Measurements from ENCODE around the gene COL4A2. TPM values are rescaled to one million over a fixed set of nuclear protein-coding genes. Genes with fewer than 3 reads are reported as not detected.
"Not testable (repeated sequence)": the region's sequence is repeated elsewhere in the genome, so short reads cannot be mapped to it uniquely, and the experiment has no call there.

COL4A2 gene
- polyA plus RNA-seq, 10 donors, result 403 to 674 (median 464) TPM

- no peak for DNase-seq
These were observed 144.1 kb downstream of the COL4A2 start for GRCh38 chr13:110450941-110451730.

DNA sequence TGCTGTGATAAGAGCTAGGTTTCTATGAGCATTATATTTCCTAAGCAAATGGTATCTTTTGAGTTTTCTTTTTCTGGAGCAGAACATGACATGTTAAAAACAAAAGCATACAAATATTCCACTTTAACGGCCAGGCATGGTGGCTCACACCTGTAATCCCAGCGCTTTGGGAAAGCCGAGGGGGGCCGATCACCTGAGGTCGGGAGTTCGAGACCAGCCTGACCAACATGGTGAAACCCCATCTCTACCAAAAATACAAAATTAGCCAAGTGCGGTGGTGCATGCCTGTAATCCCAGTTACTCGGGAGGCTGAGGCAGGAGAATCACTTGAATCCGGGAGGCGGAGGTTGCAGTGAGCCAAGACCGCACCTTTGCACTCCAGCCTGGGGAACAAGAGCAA is 146.0 kb downstream of the COL4A2 start:
- not testable (repeated sequence) for DNase-seq

- DNase-seq, result no peak
These were observed 146.7 kb downstream of the COL4A2 start for GRCh38 chr13:110453797-110454196.

- DNase-seq, result no peak
These were observed 147.3 kb downstream of the COL4A2 start for GRCh38 chr13:110454227-110454859.

- DNase-seq, result no peak
These were observed 147.9 kb downstream of the COL4A2 start for GRCh38 chr13:110454956-110455355.

DNA sequence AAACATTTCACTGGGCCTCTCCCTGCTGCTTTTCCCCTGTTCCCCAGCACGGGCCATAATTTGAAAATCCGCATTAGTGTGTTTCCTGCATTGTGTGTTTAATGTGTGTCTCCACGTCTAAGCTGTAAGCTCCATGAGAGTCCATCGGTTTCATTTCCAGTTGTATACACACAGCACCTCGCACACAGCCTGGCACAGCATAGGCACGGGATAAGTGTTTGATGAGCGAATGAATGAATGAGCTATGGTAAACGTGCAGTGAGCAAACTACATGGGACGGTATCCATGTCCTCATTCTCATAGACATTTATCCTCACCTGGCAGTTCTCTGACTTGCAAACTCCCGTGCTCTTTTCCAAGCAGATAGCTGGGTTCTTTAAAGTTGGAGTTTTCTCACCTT is 148.4 kb downstream of the COL4A2 start:
- no peak for DNase-seq

DNA sequence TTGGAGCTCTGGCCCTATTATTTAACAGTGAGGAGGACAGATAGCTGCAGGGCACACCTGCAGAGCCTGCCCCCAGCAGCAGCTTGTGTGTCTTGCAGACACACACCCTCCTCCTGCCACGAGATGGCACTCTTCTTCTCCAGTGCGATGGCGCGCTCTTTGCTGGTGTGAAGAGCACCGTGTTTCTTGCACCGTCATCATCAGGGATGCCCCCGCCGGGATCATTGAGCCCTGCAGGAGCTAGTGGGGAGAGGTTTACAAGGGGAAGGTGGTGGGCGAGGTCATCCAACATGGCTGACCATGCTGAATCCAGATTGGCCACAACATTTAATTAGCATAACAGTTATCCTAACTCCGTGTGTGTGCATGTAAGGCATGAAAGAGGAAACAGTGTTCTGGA is 148.9 kb downstream of the COL4A2 start:
- peak in 2 of 3 donors; percentile 58 to 81 for DNase-seq

GRCh38 chr13:110456550-110456949 is 149.5 kb downstream of the COL4A2 start:
- no peak for DNase-seq

- no peak for DNase-seq
These were observed 150.3 kb downstream of the COL4A2 start for GRCh38 chr13:110457361-110457760.

DNA sequence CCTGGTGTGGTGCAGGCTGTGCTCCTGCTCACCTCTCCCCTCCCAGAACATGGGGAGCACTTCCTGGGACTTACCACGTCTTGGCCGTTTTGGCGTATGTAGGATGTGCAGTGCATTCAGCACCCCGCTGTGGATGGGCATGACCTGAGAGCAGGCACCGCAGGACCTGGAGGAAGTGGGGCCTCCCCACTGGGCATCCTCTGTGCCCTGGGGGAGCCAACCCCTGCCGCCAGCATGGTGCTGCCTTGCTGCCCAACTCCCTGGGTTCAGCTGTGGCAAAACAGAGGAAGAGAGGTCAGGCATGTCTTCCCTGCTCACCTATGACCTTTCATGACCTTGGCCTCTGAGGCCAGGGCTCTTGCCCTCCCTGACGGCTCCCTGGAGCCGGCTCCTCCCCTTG is 150.9 kb downstream of the COL4A2 start:
- no peak for DNase-seq

GRCh38 chr13:110458594-110459365 is 151.7 kb downstream of the COL4A2 start:
- DNase-seq, result no peak

DNA sequence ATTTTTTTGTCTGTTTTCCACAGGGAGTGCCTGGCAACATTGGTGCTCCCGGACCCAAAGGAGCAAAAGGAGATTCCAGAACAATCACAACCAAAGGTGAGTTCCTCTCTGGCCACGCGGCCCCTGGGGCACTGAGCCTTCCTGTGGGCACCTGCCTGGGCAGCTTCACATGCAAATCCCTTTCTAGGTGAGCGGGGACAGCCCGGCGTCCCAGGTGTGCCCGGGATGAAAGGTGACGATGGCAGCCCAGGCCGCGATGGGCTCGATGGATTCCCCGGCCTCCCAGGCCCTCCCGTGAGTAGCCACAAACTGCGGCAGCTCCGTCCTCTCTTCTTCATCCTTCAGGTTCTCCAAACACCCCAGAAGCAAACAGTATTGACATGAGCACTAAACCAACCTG is 155.0 kb downstream of the COL4A2 start:
- no peak for DNase-seq

DNA sequence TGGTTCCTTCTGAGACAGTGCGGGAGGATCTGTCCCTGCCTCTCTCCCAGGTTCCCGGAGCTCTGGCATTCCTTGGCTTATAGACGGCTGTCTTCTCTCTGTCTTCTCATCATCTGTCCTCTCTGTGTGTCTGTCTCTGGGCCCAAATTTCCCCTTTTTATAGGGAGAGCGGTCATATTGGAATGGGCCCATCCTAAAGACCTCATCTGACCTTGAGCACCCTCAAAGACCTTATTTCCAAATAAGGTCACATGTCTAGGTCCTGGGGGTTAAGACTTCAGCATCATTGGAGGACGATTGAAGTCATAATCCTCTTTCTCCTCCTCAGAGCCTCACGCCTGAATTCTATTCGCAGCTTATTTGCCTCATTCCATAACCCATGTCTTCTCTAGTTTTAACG is 156.1 kb downstream of the COL4A2 start:
- DNase-seq, result no peak

- DNase-seq, result no peak
These were observed 156.9 kb downstream of the COL4A2 start for GRCh38 chr13:110463871-110464510.

DNA sequence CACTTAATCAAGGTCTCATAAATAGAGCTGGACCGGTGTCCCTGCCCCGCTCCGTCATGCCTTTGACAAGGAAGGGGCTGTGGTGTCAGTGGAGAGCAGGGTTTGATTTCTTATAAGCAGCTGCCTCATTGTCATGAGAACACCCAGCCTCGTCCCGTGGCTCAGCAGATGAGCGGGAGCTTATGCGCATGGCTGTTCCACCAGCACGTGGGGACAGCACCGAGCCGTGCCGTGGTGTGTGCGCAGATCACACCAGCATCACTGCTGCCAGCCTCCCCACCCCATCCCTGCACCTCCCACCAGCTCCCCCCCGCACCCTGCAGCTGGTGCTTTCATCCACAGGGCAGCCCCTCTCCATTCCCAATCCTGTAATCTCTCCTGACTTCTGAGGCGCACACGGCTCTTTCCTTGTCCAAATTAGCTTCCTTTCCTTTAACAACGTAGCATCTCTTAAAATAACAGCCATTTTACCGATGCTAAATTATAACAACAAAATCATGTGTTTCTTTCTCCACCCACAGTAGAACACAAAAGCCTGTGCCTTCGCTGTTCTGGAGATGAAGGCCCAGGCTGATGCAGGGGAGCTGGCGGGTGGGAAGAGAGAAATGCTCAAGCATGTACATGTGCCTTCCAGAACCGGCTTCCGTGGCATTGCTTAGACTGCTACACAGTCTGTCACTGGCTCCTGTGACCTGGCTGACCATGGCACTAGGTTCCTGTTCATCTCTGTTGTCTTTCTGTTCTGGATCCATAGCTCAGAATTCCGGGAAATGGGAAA is 157.7 kb downstream of the COL4A2 start:
- no peak for DNase-seq

GRCh38 chr13:110465696-110466095 is 158.6 kb downstream of the COL4A2 start:
- no peak for DNase-seq

DNA sequence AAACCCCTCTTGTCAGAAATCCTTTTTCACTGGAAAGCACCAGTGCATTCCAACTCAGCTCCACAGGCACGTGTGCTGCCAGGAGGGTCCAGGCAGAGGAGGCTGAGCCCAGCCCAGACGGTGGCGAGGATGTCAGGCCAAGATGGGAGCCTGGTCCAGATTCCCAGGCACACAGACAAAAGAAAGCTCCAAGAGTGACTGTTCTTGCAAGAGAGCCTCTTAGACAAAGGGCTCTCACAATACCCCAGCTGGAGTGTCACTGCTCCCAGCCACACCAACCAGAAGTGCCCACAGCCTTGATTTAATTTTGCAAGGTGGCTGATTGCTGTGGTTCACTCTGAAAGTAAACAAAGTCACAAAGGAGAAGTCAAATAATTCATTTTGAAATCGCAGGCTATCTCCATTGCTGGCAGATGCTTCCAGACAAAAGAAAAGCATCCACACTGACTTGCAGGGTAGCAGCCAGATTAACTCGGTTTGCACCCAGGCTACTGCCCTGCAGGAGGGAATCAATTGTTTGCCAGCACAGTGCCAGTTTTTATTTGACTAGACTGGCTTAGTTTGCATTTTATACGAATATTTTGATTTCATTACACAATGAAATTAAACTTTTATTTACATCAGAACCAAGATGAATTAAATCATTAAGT is 159.3 kb downstream of the COL4A2 start:
- DNase-seq, result no peak

- no peak for DNase-seq
These were observed 160.5 kb downstream of the COL4A2 start for GRCh38 chr13:110467516-110468110.

DNA sequence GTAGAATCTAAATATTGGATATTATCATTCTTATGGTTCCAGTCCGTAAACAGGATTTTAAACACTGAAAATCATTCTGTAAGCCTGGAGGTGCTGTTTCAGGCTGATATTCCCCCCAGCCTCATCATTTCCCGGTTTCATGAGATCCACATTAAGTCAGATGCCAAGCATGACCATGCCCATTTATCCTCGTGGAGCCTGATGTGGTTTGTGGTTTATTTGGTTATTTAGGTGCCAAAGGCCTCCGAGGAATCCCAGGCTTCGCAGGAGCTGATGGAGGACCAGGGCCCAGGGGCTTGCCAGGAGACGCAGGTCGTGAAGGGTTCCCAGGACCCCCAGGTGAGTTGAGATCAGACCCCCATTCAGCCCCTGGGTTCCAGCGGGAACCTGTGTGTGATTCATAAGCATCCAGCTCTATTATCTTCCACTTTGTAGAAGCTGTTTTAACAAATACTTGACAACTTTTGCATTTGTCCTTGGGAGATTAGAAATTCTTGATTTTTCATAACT is 162.0 kb downstream of the COL4A2 start:
- DNase-seq, result no peak

GRCh38 chr13:110469597-110469996 is 162.5 kb downstream of the COL4A2 start:
- no peak for DNase-seq

Measured in muscle of back (tissue), 11 donors.